IMR-90 (cell line): ENCODE data around the gene CCN5. TPM values are rescaled to one million over a fixed set of nuclear protein-coding genes. Genes with fewer than 3 reads are reported as not detected.

Source experiments
- ATAC-seq: fragments of 200-7000 bp; cut with Tn5 transposase; 2 replicates; pipeline ENCODE4 v1.9.1; 2020; ENCODE audit warnings: low read depth, mild to moderate bottlenecking, moderate library complexity
- BruUV-seq: library from RNA; stranded (reverse); fragments of 400-500 nt; replicated peaks from 2 replicates; lab custom pipeline; 2021; lab: Mats Ljungman, UMichigan
- CTCF ChIA-PET: fragments of 300-600 bp; formaldehyde crosslinking; extraction: SDS; loops from one replicate; lab custom pipeline; 2021; ENCODE audit warnings: antibody characterized with exemption; lab: Yijun Ruan, JAX
- POLR2A ChIA-PET: fragments of 300-600 bp; sonication (Branson Sonifier 250); formaldehyde crosslinking; loops from one replicate; lab custom pipeline; 2022; ENCODE audit warnings: antibody characterized with exemption; ENCODE audit not compliant: unreplicated experiment; lab: Charles Lee
- DNase-seq: peaks from one replicate; pipeline ENCODE4 v3.0.0; 2013
- H2AFZ ChIP-seq: replicated peaks from 2 replicates; pipeline ENCODE3; 2013; ENCODE audit warnings: low read length, mild to moderate bottlenecking; ENCODE audit not compliant: poor library complexity
- H2AK5ac ChIP-seq: 2 replicates; pipeline ENCODE4 v1.6.1; 2013; ENCODE audit warnings: low read depth, low read length, inconsistent platforms
- H2AK9ac ChIP-seq: replicated peaks from 2 replicates; pipeline ENCODE3; 2013; ENCODE audit warnings: mild to moderate bottlenecking, low read depth, low read length, moderate library complexity; ENCODE audit not compliant: poor library complexity
- H2BK120ac ChIP-seq: 2 replicates; pipeline ENCODE4 v1.6.1; 2013; ENCODE audit warnings: low read depth, low read length, inconsistent platforms
- H2BK15ac ChIP-seq: 3 replicates; pipeline ENCODE4 v1.6.1; 2013; ENCODE audit warnings: low read depth, low read length, inconsistent platforms
- H2BK20ac ChIP-seq: 2 replicates; pipeline ENCODE4 v1.6.1; 2013; ENCODE audit warnings: low read depth, mild to moderate bottlenecking, inconsistent platforms, low read length, moderate library complexity
- H2BK5ac ChIP-seq: 2 replicates; pipeline ENCODE4 v1.6.1; 2013; ENCODE audit warnings: mild to moderate bottlenecking, low read depth, low read length, inconsistent platforms; ENCODE audit not compliant: poor library complexity, severe bottlenecking
- H3K14ac ChIP-seq: replicated peaks from 2 replicates; pipeline ENCODE4 v1.6.1; 2013; ENCODE audit warnings: low read depth, low read length, inconsistent platforms
- H3K18ac ChIP-seq: 2 replicates; pipeline ENCODE4 v1.6.1; 2013; ENCODE audit warnings: low read depth, low read length, control low read depth
- H3K23ac ChIP-seq: 2 replicates; pipeline ENCODE4 v1.6.1; 2013; ENCODE audit warnings: low read depth, low read length, inconsistent platforms
- H3K27ac ChIP-seq: 2 replicates; pipeline ENCODE4 v1.5.1; 2013; ENCODE audit warnings: mild to moderate bottlenecking, control low read depth, low read length; ENCODE audit not compliant: insufficient read depth
- H3K27me3 ChIP-seq: 2 replicates; pipeline ENCODE4 v1.6.1; 2013; ENCODE audit warnings: low read length; ENCODE audit not compliant: control insufficient read depth, insufficient read depth
- H3K36me3 ChIP-seq: 2 replicates; pipeline ENCODE4 v1.6.1; 2013; ENCODE audit warnings: low read length, mixed read lengths; ENCODE audit not compliant: control insufficient read depth, insufficient read depth
- H3K4ac ChIP-seq: 2 replicates; pipeline ENCODE4 v1.6.1; 2013; ENCODE audit warnings: low read depth, low read length, inconsistent platforms
- H3K4me1 ChIP-seq: 2 replicates; pipeline ENCODE4 v1.6.1; 2013; ENCODE audit warnings: low read length, mixed read lengths; ENCODE audit not compliant: control insufficient read depth, insufficient read depth
- H3K4me2 ChIP-seq: 2 replicates; pipeline ENCODE4 v1.6.1; 2013; ENCODE audit warnings: low read depth, mild to moderate bottlenecking, control low read depth, low read length, moderate library complexity
- H3K4me3 ChIP-seq: 2 replicates; pipeline ENCODE4 v1.5.1; 2013; ENCODE audit warnings: low read depth, mild to moderate bottlenecking, control low read depth, low read length, moderate library complexity; ENCODE audit not compliant: insufficient read depth
- H3K56ac ChIP-seq: 2 replicates; pipeline ENCODE4 v1.6.1; 2013; ENCODE audit warnings: low read length, inconsistent platforms; ENCODE audit not compliant: insufficient read depth; ENCODE audit errors: extremely low read depth
- H3K79me1 ChIP-seq, 2 experiments: 2 replicates each; pipeline ENCODE4 v1.6.1; 2013; ENCODE audit warnings: low read length in 2 of 2, inconsistent platforms in 1 of 2, low read depth in 1 of 2
- H3K9ac ChIP-seq: 2 replicates; pipeline ENCODE4 v1.6.1; 2013; ENCODE audit warnings: low read depth, low read length, control low read depth
- H3K9me1 ChIP-seq: 2 replicates; pipeline ENCODE4 v1.6.1; 2013; ENCODE audit warnings: low read length, inconsistent platforms; ENCODE audit not compliant: insufficient read depth
- H3K9me3 ChIP-seq: 2 replicates; pipeline ENCODE4 v1.6.1; 2013; ENCODE audit warnings: low read length; ENCODE audit not compliant: control insufficient read depth, insufficient read depth
- H4K20me1 ChIP-seq: 2 replicates; pipeline ENCODE4 v1.6.1; 2013; ENCODE audit warnings: low read length, inconsistent platforms; ENCODE audit not compliant: insufficient read depth
- H4K5ac ChIP-seq: 2 replicates; pipeline ENCODE4 v1.6.1; 2013; ENCODE audit warnings: mild to moderate bottlenecking, low read depth, low read length, control low read depth
- H4K8ac ChIP-seq, 2 experiments: 2 replicates each; pipeline ENCODE4 v1.6.1; 2013; ENCODE audit warnings: low read depth in 2 of 2, low read length in 2 of 2, control low read depth in 1 of 2, inconsistent platforms in 1 of 2
- H4K91ac ChIP-seq: 2 replicates; pipeline ENCODE4 v1.6.1; 2013; ENCODE audit warnings: low read depth, low read length, inconsistent platforms; ENCODE audit not compliant: insufficient read depth
- BHLHE40 ChIP-seq: fragments of 150-350 bp; IDR thresholded peaks from 2 replicates; pipeline ENCODE4 v1.6.1; 2016; ENCODE audit warnings: mild to moderate bottlenecking, low read depth, low read length
- CEBPB ChIP-seq: IDR thresholded peaks from 2 replicates; pipeline ENCODE4 v1.6.1; 2012; ENCODE audit warnings: low read depth, low read length, improper control_type of control experiment
- CHD1 ChIP-seq: IDR thresholded peaks from 2 replicates; pipeline ENCODE4 v1.6.1; 2012; ENCODE audit warnings: low read depth, low read length, improper control_type of control experiment
- ELK1 ChIP-seq: fragments of 150-350 bp; IDR thresholded peaks from 2 replicates; pipeline ENCODE4 v1.6.1; 2016; ENCODE audit warnings: low read depth, mild to moderate bottlenecking, low read length, moderate library complexity, borderline replicate concordance
- FOS ChIP-seq: fragments of 150-350 bp; IDR thresholded peaks from 2 replicates; pipeline ENCODE4 v1.6.1; 2016; ENCODE audit warnings: low read depth, low read length
- MAFK ChIP-seq: IDR thresholded peaks from 2 replicates; pipeline ENCODE4 v1.6.1; 2012; ENCODE audit warnings: low read depth, low read length, improper control_type of control experiment
- MXI1 ChIP-seq: IDR thresholded peaks from 2 replicates; pipeline ENCODE4 v1.6.1; 2012; ENCODE audit warnings: low read depth, mild to moderate bottlenecking, low read length, moderate library complexity, borderline replicate concordance
- NFE2L2 ChIP-seq: fragments of 150-350 bp; IDR thresholded peaks from 2 replicates; pipeline ENCODE4 v1.6.1; 2016; ENCODE audit warnings: low read depth, mild to moderate bottlenecking, low read length
- RFX5 ChIP-seq: IDR thresholded peaks from 2 replicates; pipeline ENCODE4 v1.8.0; 2012; ENCODE audit warnings: low read depth, mild to moderate bottlenecking, low read length, moderate library complexity
- SMC3 ChIP-seq: fragments of 150-350 bp; IDR thresholded peaks from 2 replicates; pipeline ENCODE4 v1.6.1; 2016; ENCODE audit warnings: low read depth, mild to moderate bottlenecking, antibody characterized with exemption, low read length, moderate library complexity
- WGBS, 2 experiments: methylation state at CpG; one replicate each; pipeline versions ENCODE4 v1.1.5 to v1.1.7; 2013; ENCODE audit warnings: missing lambda C conversion rate in 2 of 2; ENCODE audit not compliant: insufficient read length in 1 of 2; ENCODE audit errors: extremely low coverage in 2 of 2; 5-methylcytosine and 5-hydroxymethylcytosine counted together
- dilution Hi-C: fragments of 300-500 bp; cut with HindIII; formaldehyde crosslinking; loops from one replicate; pipeline ENCODE4 v1.14.3; 2018; ENCODE audit warnings: low sequenced_read_pairs; ENCODE audit not compliant: unreplicated experiment
- in situ Hi-C: fragments of 300-500 bp; cut with MboI; formaldehyde crosslinking; loops from 3 replicates; pipeline ENCODE4 v1.14.3; 2019; ENCODE audit warnings: low sequenced_read_pairs, inconsistent platforms, mixed read lengths
- intact Hi-C: fragments of 100-400 bp; cut with micrococcal nuclease; formaldehyde crosslinking; loops from 2 replicates; pipeline ENCODE4 v1.10.0; 2022
- polyA plus RNA-seq, 3 experiments: library from polyadenylated mRNA; depleted of rRNA; stranded (reverse); fragments of >200 nt; gene quantifications; 2 replicates each; pipeline ENCODE4 v1.2.3, GENCODE V29; 2012; ENCODE audit warnings: low replicate concordance in 1 of 3
- total RNA-seq: library from RNA; depleted of rRNA; stranded (reverse); fragments of >200 nt; gene quantifications from 2 replicates; pipeline ENCODE4 v1.2.3, GENCODE V29; 2012
- TF ChIP-seq, protein P1 (sequence below): conservative IDR thresholded peaks from 2 replicates; pipeline ENCODE4 v1.5.1; 2012; ENCODE audit warnings: mild to moderate bottlenecking, low read depth, low read length, improper control_type of control experiment

Gene CCN5
- total and polyA plus RNA-seq, 2 of the 4 experiments (the other 2 are of a cell fraction): not detected

GRCh38 chr20:44731657-44732056, 16.5 kb downstream of the CCN5 start:
- Histone ChIP-seq H3K79me1 (no peaks in the 10 kb centered on the region), H2AK5ac (no peak overlapping the region; the same call in 1 of the 2 replicates), H3K4me2 (no peak overlapping the region), H2BK120ac (peak overlapping the region; percentile 30; the same call in 1 of the 2 replicates), H4K5ac (no peak overlapping the region), H2AK9ac (no peak overlapping the region), H2BK5ac (peak overlapping the region; percentile 23), H2BK15ac (no peak overlapping the region), H3K4me1 (peaks cover 19% of the 10 kb centered on the region), H3K9me3 (no peaks in the 10 kb centered on the region), H3K27me3 (no peaks in the 10 kb centered on the region), H2BK20ac (peak overlapping the region; percentile 20), H3K56ac (no peak overlapping the region), H3K9me1 (no peaks in the 10 kb centered on the region; the same call in 1 of the 2 replicates), H3K36me3 (no peaks in the 10 kb centered on the region), H4K91ac (peak overlapping the region; percentile 36; the same call in 1 of the 2 replicates), H4K20me1 (no peaks in the 10 kb centered on the region), H3K9ac (no peak overlapping the region), H3K14ac (no peak overlapping the region), H3K4ac (no peak overlapping the region), H3K23ac (no peak overlapping the region), H2AFZ (no peak overlapping the region), H4K8ac (no peak overlapping the region), H3K18ac (no peak overlapping the region), H3K27ac (no peak overlapping the region), H3K4me3 (no peak overlapping the region)
- WGBS, 2 experiments: 80% methylated on average over 2 of the region's 8 CpGs; no CpG with 5 or more reads in 1 of the 2 experiments
- ATAC-seq: no peak
- DNase-seq: no peak
- TF ChIP-seq SMC3: no peak
- no peak for TF ChIP-seq CHD1
- no peak for TF ChIP-seq RFX5
- TF ChIP-seq FOS: no peak
- TF ChIP-seq, protein P1, sequence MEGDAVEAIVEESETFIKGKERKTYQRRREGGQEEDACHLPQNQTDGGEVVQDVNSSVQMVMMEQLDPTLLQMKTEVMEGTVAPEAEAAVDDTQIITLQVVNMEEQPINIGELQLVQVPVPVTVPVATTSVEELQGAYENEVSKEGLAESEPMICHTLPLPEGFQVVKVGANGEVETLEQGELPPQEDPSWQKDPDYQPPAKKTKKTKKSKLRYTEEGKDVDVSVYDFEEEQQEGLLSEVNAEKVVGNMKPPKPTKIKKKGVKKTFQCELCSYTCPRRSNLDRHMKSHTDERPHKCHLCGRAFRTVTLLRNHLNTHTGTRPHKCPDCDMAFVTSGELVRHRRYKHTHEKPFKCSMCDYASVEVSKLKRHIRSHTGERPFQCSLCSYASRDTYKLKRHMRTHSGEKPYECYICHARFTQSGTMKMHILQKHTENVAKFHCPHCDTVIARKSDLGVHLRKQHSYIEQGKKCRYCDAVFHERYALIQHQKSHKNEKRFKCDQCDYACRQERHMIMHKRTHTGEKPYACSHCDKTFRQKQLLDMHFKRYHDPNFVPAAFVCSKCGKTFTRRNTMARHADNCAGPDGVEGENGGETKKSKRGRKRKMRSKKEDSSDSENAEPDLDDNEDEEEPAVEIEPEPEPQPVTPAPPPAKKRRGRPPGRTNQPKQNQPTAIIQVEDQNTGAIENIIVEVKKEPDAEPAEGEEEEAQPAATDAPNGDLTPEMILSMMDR: no peak
- TF ChIP-seq ELK1: no peak
- TF ChIP-seq BHLHE40: no peak
- TF ChIP-seq MAFK: no peak
- no peak for TF ChIP-seq NFE2L2
- TF ChIP-seq CEBPB: no peak
- no peak for TF ChIP-seq MXI1
- dilution Hi-C loops: no loop called here
- no TSS peak for BruUV-seq
- in situ Hi-C loops: loop anchor here (5.0 kb wide), 1 partner anchor 44 kb away; no protein-coding TSS in a partner anchor
- POLR2A ChIA-PET: no interaction called here
- intact Hi-C loops: loop anchor here (5.0 kb wide), 2 partner anchors 199 to 349 kb away; no protein-coding TSS in a partner anchor
- CTCF ChIA-PET: interaction anchor here (1.0 to 2.6 kb wide), 3 partner anchors 40 to 49 kb away, joined by 3 to 31 read pairs (median 9); no protein-coding TSS in a partner anchor
